Esophagus muscularis mucosa (tissue), 3 donors: ENCODE measurements around the gene DENND2D.

Experiments used
- POLR2A ChIP-seq: fragments of 450-650 bp; IDR thresholded peaks from one replicate; pipeline ENCODE4 v1.6.1; 2017; ENCODE audit warnings: antibody characterized with exemption, moderate library complexity, mild to moderate bottlenecking, low read depth
- TF ChIP-seq, protein P1 (sequence below), 3 experiments: fragments of 200-600 bp in 2 of 3; fragments of 450-650 bp in 1 of 3; sonication (generic) in 2 of 3; IDR thresholded peaks; one replicate each; pipeline ENCODE4 v1.5.1; 2017 to 2019; ENCODE audit warnings: antibody characterized with exemption in 3 of 3, mild to moderate bottlenecking in 2 of 3, moderate library complexity in 1 of 3

DNA sequence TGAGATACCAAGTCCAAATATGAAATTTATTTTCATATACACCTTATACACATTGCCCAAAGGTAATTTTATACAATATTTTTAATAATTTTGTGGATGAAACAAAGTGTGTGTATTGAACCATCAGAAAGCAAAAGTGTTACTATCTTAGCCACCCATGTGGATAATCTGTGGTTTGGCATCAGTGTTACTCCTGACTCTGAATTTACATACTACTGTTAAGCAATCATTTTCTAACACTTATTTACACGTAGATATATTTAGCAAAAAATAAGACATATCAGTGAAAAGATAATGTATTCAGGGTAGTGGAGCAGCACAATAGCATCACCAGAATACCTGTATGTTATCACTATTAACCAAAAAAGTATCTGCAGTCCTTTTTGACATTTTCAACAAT, 23.8 kb downstream of the DENND2D start:
- TF ChIP-seq, protein P1, sequence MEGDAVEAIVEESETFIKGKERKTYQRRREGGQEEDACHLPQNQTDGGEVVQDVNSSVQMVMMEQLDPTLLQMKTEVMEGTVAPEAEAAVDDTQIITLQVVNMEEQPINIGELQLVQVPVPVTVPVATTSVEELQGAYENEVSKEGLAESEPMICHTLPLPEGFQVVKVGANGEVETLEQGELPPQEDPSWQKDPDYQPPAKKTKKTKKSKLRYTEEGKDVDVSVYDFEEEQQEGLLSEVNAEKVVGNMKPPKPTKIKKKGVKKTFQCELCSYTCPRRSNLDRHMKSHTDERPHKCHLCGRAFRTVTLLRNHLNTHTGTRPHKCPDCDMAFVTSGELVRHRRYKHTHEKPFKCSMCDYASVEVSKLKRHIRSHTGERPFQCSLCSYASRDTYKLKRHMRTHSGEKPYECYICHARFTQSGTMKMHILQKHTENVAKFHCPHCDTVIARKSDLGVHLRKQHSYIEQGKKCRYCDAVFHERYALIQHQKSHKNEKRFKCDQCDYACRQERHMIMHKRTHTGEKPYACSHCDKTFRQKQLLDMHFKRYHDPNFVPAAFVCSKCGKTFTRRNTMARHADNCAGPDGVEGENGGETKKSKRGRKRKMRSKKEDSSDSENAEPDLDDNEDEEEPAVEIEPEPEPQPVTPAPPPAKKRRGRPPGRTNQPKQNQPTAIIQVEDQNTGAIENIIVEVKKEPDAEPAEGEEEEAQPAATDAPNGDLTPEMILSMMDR (IDR thresholded peaks at IDR 0.05), result no peak
- no peak for TF ChIP-seq POLR2A
